ENCODE measurements around the gene YY1.

DNA sequence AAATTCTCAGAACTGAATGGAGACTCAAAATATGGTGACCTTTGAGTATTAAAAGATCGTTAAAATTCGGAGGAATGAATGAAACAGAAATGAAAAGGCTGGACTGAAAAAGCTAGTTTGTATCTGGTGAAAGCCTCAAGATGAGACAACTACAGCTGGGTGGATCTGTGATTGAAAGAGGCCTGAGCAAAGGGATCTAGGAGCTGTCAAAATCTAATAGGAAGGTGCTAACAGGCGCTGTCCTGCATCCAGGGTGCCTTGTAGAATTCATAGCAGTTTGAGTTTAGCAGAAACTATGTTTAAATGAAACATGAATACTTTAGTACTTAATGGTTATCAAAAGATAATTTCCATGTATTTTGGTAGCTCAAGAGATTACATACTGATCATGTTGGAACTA is 2.3 kb downstream of the YY1 start:
- TF ChIP-seq, protein P1, sequence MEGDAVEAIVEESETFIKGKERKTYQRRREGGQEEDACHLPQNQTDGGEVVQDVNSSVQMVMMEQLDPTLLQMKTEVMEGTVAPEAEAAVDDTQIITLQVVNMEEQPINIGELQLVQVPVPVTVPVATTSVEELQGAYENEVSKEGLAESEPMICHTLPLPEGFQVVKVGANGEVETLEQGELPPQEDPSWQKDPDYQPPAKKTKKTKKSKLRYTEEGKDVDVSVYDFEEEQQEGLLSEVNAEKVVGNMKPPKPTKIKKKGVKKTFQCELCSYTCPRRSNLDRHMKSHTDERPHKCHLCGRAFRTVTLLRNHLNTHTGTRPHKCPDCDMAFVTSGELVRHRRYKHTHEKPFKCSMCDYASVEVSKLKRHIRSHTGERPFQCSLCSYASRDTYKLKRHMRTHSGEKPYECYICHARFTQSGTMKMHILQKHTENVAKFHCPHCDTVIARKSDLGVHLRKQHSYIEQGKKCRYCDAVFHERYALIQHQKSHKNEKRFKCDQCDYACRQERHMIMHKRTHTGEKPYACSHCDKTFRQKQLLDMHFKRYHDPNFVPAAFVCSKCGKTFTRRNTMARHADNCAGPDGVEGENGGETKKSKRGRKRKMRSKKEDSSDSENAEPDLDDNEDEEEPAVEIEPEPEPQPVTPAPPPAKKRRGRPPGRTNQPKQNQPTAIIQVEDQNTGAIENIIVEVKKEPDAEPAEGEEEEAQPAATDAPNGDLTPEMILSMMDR (IDR thresholded peaks at IDR 0.05): no peak
- no peak for TF ChIP-seq POLR2A (IDR thresholded peaks at IDR 0.05)

Measured in upper lobe of left lung (tissue), 4 donors.